Effector CD4-positive, alpha-beta T cell (primary cell): ENCODE data around the gene ALG8.
A peak's percentile ranks its signal among the peaks of the same experiment; 100 is the strongest.
"Not testable (repeated sequence)": the region's sequence is repeated elsewhere in the genome, so short reads cannot be mapped to it uniquely, and the experiment has no call there.

ENCODE experiments used
- DNase-seq: peaks from one replicate; pipeline ENCODE4 v3.0.0-alpha.2; 2020
- total RNA-seq: gene quantifications from one replicate; lab custom pipeline; 2026; lab: John Stamatoyannopoulos, UW

The ALG8 gene
- total RNA-seq = 17.1 reads per million, percentile 43 among the genes with 10 or more reads in this experiment

- DNase-seq = peak; percentile 96
Observed at GRCh38 chr11:78139422-78140391, at the start of gene ALG8. ALG8 (minus strand) TSS chr11:78139626; CDS start chr11:78139588, 38 bp downstream.

- DNase-seq = peak; percentile 86
Observed at GRCh38 chr11:78188286-78189173, 49.1 kb upstream of the ALG8 start, which contains the start of the genes KCTD21 and USP35. KCTD21 (minus strand) TSS chr11:78188626; CDS start chr11:78174554, 14,072 bp downstream. USP35 (plus strand) TSS chr11:78188919; CDS start chr11:78196246, 7,327 bp downstream.

- DNase-seq = peak; percentile 67
Observed at GRCh38 chr11:78187366-78188285, 48.2 kb upstream of the ALG8 start.

GRCh38 chr11:78181185-78181584, 41.8 kb upstream of the ALG8 start:
- no peak for DNase-seq

- DNase-seq = no peak
Observed at GRCh38 chr11:78180751-78181150, 41.3 kb upstream of the ALG8 start.

- no peak for DNase-seq
Observed at GRCh38 chr11:78179459-78180071, 40.1 kb upstream of the ALG8 start.

GRCh38 chr11:78177216-78177615, 37.8 kb upstream of the ALG8 start:
- no peak for DNase-seq

- DNase-seq = no peak
Observed at GRCh38 chr11:78176605-78177141, 37.2 kb upstream of the ALG8 start.

GRCh38 chr11:78175862-78176261, 36.4 kb upstream of the ALG8 start:
- not testable (repeated sequence) for DNase-seq

GRCh38 chr11:78171951-78172350, 32.5 kb upstream of the ALG8 start:
- no peak for DNase-seq

- no peak for DNase-seq
Observed at GRCh38 chr11:78170874-78171549, 31.6 kb upstream of the ALG8 start.

GRCh38 chr11:78170413-78170812, 31.0 kb upstream of the ALG8 start:
- DNase-seq = no peak

GRCh38 chr11:78168539-78169477, 29.4 kb upstream of the ALG8 start:
- DNase-seq = no peak

- DNase-seq = no peak
Observed at GRCh38 chr11:78166855-78167469, 27.5 kb upstream of the ALG8 start.

- DNase-seq = no peak
Observed at GRCh38 chr11:78164471-78164870, 25.0 kb upstream of the ALG8 start.

- no peak for DNase-seq
Observed at GRCh38 chr11:78163828-78164227, 24.4 kb upstream of the ALG8 start.

GRCh38 chr11:78161962-78162371, 22.5 kb upstream of the ALG8 start:
- no peak for DNase-seq

GRCh38 chr11:78161346-78161745, 21.9 kb upstream of the ALG8 start:
- no peak for DNase-seq

GRCh38 chr11:78160557-78160956, 21.1 kb upstream of the ALG8 start:
- no peak for DNase-seq
